ENCODE data around the gene OR7C1.
"Not testable (repeated sequence)": the region's sequence is repeated elsewhere in the genome, so short reads cannot be mapped to it uniquely, and the experiment has no call there.

- TF ChIP-seq CTCF, POLR2A (IDR thresholded peaks at IDR 0.05): not testable (repeated sequence)
Measured at GRCh38 chr19:14778110-14778845, 56.7 kb downstream of the OR7C1 start, which contains the start of gene ADGRE2.
